A673 (cell line): Measurements from ENCODE around the gene DDHD1.

ENCODE experiments used
- CTCF ChIP-seq: fragments of 300-800, 200-600 bp; sonication (generic); conservative IDR thresholded peaks from 2 replicates; pipeline ENCODE4 v1.5.1; 2017; ENCODE audit warnings: low read depth, mild to moderate bottlenecking, antibody characterized with exemption, low read length, moderate library complexity, mixed read lengths
- EZH2 ChIP-seq: fragments of 200-600 bp; sonication (generic); IDR thresholded peaks from 2 replicates; pipeline ENCODE4 v1.6.1; 2017; ENCODE audit warnings: borderline replicate concordance, low read depth, mild to moderate bottlenecking, mixed read lengths, antibody characterized with exemption, low read length; ENCODE audit not compliant: poor library complexity, severe bottlenecking

- no peak for TF ChIP-seq CTCF
- TF ChIP-seq EZH2, result no peak
Measured at GRCh38 chr14:53153702-53154112, 584 bp upstream of the DDHD1 start.
